C4-2B (cell line): Measurements from ENCODE around the gene OXTR.

Source experiments
- H3K27ac ChIP-seq: fragments of 450-650 bp; 2 replicates; pipeline ENCODE4 v1.5.1; 2017
- ZFX ChIP-seq: fragments of 450-650 bp; IDR thresholded peaks from 2 replicates; pipeline ENCODE4 v1.6.1; 2017
- TF ChIP-seq, protein P1 (sequence below): fragments of 450-650 bp; conservative IDR thresholded peaks from 2 replicates; pipeline ENCODE4 v1.5.1; 2017; ENCODE audit warnings: mild to moderate bottlenecking

OXTR gene

GRCh38 chr3:8760091-8760490 is 9.3 kb downstream of the OXTR start:
- no peak for TF ChIP-seq ZFX
- TF ChIP-seq, protein P1, sequence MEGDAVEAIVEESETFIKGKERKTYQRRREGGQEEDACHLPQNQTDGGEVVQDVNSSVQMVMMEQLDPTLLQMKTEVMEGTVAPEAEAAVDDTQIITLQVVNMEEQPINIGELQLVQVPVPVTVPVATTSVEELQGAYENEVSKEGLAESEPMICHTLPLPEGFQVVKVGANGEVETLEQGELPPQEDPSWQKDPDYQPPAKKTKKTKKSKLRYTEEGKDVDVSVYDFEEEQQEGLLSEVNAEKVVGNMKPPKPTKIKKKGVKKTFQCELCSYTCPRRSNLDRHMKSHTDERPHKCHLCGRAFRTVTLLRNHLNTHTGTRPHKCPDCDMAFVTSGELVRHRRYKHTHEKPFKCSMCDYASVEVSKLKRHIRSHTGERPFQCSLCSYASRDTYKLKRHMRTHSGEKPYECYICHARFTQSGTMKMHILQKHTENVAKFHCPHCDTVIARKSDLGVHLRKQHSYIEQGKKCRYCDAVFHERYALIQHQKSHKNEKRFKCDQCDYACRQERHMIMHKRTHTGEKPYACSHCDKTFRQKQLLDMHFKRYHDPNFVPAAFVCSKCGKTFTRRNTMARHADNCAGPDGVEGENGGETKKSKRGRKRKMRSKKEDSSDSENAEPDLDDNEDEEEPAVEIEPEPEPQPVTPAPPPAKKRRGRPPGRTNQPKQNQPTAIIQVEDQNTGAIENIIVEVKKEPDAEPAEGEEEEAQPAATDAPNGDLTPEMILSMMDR = no peak
- H3K27ac ChIP-seq = no peak overlapping the region

DNA sequence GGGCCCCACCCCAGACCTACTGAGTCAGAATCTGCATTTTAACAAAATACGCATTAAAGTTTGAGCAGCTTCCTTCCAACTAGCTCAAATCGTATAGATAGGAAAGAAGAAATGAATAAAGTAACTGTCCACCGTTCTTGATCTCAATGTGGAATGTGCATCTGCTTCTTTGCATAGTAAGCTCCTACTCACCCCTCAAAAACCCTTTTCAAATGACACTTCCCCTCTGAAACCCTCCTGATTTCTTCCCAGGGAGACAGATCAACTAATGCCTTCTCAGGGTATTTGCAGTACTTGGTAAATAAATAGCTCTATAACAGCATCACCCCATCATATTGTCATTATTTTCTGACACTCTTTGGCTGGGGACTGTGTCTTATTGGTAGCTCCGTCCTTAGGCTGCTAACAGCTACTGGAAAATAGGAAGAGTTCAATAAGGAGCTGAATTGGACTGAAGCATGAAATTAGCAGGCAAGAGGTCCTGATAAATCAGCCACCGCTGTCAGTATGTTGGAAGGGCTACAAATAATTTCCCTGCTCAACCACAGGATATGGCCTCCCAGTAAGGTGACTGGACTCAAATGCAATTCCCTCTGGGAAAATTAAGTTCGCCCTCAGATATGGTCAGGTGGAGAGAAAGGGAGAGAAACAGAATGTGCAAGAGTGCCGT is 10.2 kb downstream of the OXTR start:
- no peak overlapping the region for H3K27ac ChIP-seq
- TF ChIP-seq ZFX = no peak
- TF ChIP-seq, protein P1 = no peak

- TF ChIP-seq ZFX = no peak
- no peak overlapping the region for H3K27ac ChIP-seq
Observed at GRCh38 chr3:8757551-8758518, 11.6 kb downstream of the OXTR start.

DNA sequence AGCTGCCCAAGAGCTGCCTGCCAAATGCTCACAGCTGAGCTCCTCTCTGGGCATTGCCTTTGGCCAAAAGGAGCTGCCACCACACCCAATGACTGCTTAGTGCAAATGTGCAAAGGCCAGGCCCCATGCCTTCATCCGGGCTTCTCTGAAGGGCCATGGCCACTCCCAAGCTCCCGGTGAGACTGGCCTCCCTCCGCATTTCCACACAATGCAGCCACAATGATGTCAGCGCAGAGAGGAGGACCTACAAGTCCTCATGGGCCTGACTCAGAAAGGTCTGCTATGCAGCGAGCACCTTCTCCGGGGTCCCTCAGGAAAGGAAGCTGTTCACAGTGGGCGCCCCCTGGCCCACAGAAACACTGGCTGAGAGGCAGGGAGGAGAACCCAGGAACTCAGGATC is 12.7 kb downstream of the OXTR start:
- TF ChIP-seq ZFX = no peak
- TF ChIP-seq, protein P1 = no peak
- H3K27ac ChIP-seq = no peak overlapping the region

GRCh38 chr3:8755564-8756237 is 13.7 kb downstream of the OXTR start:
- no peak for TF ChIP-seq ZFX
- TF ChIP-seq, protein P1 = no peak; the same call in 1 of the 2 replicates
- H3K27ac ChIP-seq = no peak overlapping the region

- no peak overlapping the region for H3K27ac ChIP-seq
- TF ChIP-seq, protein P1 = no peak
- no peak for TF ChIP-seq ZFX
Observed at GRCh38 chr3:8755097-8755496, 14.3 kb downstream of the OXTR start.

DNA sequence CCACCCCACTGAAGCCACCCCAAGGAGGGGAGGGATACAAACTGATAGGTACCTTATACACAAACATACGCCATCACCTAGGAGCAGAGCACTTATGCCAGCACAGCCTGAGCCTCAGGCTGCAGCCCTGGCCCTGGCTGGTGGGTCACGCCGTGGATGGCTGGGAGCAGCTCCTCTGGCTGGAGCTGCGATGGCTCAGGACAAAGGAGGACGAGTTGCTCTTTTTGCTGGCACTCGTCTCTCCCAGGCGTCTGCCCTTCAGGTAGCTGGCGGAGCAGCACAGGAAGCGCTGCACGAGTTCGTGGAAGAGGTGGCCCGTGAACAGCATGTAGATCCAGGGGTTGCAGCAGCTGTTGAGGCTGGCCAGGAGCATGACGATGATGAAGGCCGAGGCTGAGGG is 16.6 kb downstream of the OXTR start:
- TF ChIP-seq, protein P1 = no peak
- no peak for TF ChIP-seq ZFX
- no peak overlapping the region for H3K27ac ChIP-seq
